Natural killer cell (primary cell): ENCODE results near the gene MRPS27. TPM values are rescaled to one million over a fixed set of nuclear protein-coding genes. Genes with fewer than 3 reads are reported as not detected.

ENCODE experiments used
- ATAC-seq, 3 donors: fragments of 150-1000 bp in 2 of 3; fragments of 200-7000 bp in 1 of 3; cut with Tn5 transposase; 1 replicate in 1 of 3; 2 replicates in 2 of 3; pipeline ENCODE4 v1.10.0; 2021; ENCODE audit warnings: mild to moderate bottlenecking in 2 of 3, moderate library complexity in 2 of 3
- DNase-seq, 2 donors: peaks; one replicate each; pipeline versions ENCODE4 v3.0.0 to v3.0.0-alpha.2; 2013 to 2021; ENCODE audit warnings: mixed read lengths in 1 of 2
- H3K27ac ChIP-seq: one replicate; pipeline ENCODE4 v1.5.1; 2013; ENCODE audit warnings: mild to moderate bottlenecking, low read length
- H3K27me3 ChIP-seq: one replicate; pipeline ENCODE4 v1.6.1; 2013; ENCODE audit warnings: low read length; ENCODE audit not compliant: control insufficient read depth, insufficient read depth
- H3K36me3 ChIP-seq: one replicate; pipeline ENCODE4 v1.6.1; 2013; ENCODE audit warnings: low read length; ENCODE audit not compliant: control insufficient read depth, insufficient read depth
- H3K4me1 ChIP-seq: one replicate; pipeline ENCODE4 v1.6.1; 2013; ENCODE audit warnings: low read length; ENCODE audit not compliant: control insufficient read depth, insufficient read depth
- H3K4me3 ChIP-seq: one replicate; pipeline ENCODE4 v1.5.1; 2013; ENCODE audit warnings: low read length
- H3K9me3 ChIP-seq: one replicate; pipeline ENCODE4 v1.6.1; 2013; ENCODE audit warnings: low read length; ENCODE audit not compliant: control insufficient read depth, insufficient read depth
- H3K27ac Mint-ChIP-seq, 2 donors: one replicate each; pipeline ENCODE4 v1.8.0; 2022; ENCODE audit warnings: mild to moderate bottlenecking in 2 of 2, mixed read lengths in 2 of 2, moderate library complexity in 1 of 2
- H3K27me3 Mint-ChIP-seq, 2 donors: one replicate each; pipeline ENCODE4 v1.8.0; 2022; ENCODE audit warnings: low read depth in 2 of 2, mixed read lengths in 2 of 2
- H3K36me3 Mint-ChIP-seq: one replicate; pipeline ENCODE4 v1.8.0; 2022; ENCODE audit warnings: mixed read lengths
- H3K4me1 Mint-ChIP-seq, 2 donors: one replicate each; pipeline ENCODE4 v1.8.0; 2022; ENCODE audit warnings: mixed read lengths in 2 of 2
- H3K4me3 Mint-ChIP-seq: one replicate; pipeline ENCODE4 v1.8.0; 2022; ENCODE audit warnings: mild to moderate bottlenecking, moderate library complexity, mixed read lengths
- H3K9me3 Mint-ChIP-seq, 2 donors: one replicate each; pipeline ENCODE4 v1.8.0; 2022; ENCODE audit warnings: mixed read lengths in 2 of 2
- CTCF ChIP-seq: fragments of 200-600 bp; IDR thresholded peaks from one replicate; pipeline ENCODE4 v1.8.0; 2022; ENCODE audit warnings: antibody characterized with exemption
- WGBS: methylation state at CpG from one replicate; pipeline ENCODE4 v1.1.7; 2013; ENCODE audit warnings: missing lambda C conversion rate; ENCODE audit not compliant: insufficient coverage; 5-methylcytosine and 5-hydroxymethylcytosine counted together
- intact Hi-C: fragments of 100-400 bp; cut with micrococcal nuclease; formaldehyde crosslinking; loops from one replicate; pipeline ENCODE4 v1.14.2; 2022
- total RNA-seq, 4 donors: library from RNA; stranded (reverse); fragments of 120-200 nt in 1 of 4; gene quantifications; one replicate each; pipeline versions ENCODE4 v1.2.3 to v1.2.4, GENCODE V29; 2013 to 2022

Gene MRPS27
- total RNA-seq, 3 donors from 2014 or later (not counting 1 experiment from before 2014, with no cell fraction given), result 25.5 to 36.5 (median 36.3) TPM

GRCh38 chr5:72307573-72307967 lies 12.5 kb downstream of the MRPS27 start:
- peaks cover 7% of the 10 kb centered on the region for H3K36me3 ChIP-seq
- H3K27ac Mint-ChIP-seq, result peak overlapping the region; percentile 93 to 96
- WGBS, result 5% methylated on average over 5 of the region's 8 CpGs
- peaks cover 33 to 34% of the 10 kb centered on the region in 2 donors for H3K4me1 Mint-ChIP-seq
- H3K27ac ChIP-seq, result peak overlapping the region; percentile 99
- H3K9me3 Mint-ChIP-seq, result no peaks in the 10 kb centered on the region
- peaks cover 14% of the 10 kb centered on the region for H3K36me3 Mint-ChIP-seq
- H3K27me3 ChIP-seq, result no peaks in the 10 kb centered on the region
- intact Hi-C loops, result loop anchor here (5.0 kb wide), 2 partner anchors 525 to 720 kb away; partner anchors contain the start of gene MCCC2
- H3K4me1 ChIP-seq, result peaks cover 7% of the 10 kb centered on the region
- no peak for ATAC-seq
- no peak for TF ChIP-seq CTCF
- H3K4me3 Mint-ChIP-seq, result peak overlapping the region; percentile 96
- no peak for DNase-seq
- H3K4me3 ChIP-seq, result peak overlapping the region; percentile 99
- no peaks in the 10 kb centered on the region for H3K27me3 Mint-ChIP-seq
- H3K9me3 ChIP-seq, result no peaks in the 10 kb centered on the region

GRCh38 chr5:72305194-72306142 lies 14.6 kb downstream of the MRPS27 start:
- H3K4me3 ChIP-seq, result no peak overlapping the region
- Mint-ChIP-seq H3K27ac (peak overlapping the region; percentile 75 to 85), H3K4me1 (peaks cover 37 to 38% of the 10 kb centered on the region in 2 donors), H3K4me3 (peak overlapping the region; percentile 49), H3K36me3 (peaks cover 5% of the 10 kb centered on the region), H3K9me3 (no peaks in the 10 kb centered on the region), H3K27me3 (no peaks in the 10 kb centered on the region)
- no peak for TF ChIP-seq CTCF
- intact Hi-C loops, result loop anchor here (5.0 kb wide), 2 partner anchors 523 to 718 kb away; partner anchors contain the start of gene MCCC2
- 100% methylated on average over 2 of the region's 2 CpGs for WGBS
- H3K27me3 ChIP-seq, result no peaks in the 10 kb centered on the region
- peaks cover 7% of the 10 kb centered on the region for H3K4me1 ChIP-seq
- ATAC-seq, result no peak
- no peak for DNase-seq
- no peaks in the 10 kb centered on the region for H3K9me3 ChIP-seq
- no peaks in the 10 kb centered on the region for H3K36me3 ChIP-seq
- no peak overlapping the region for H3K27ac ChIP-seq

- no peak overlapping the region for H3K27ac ChIP-seq
- Mint-ChIP-seq H3K36me3 (no peaks in the 10 kb centered on the region), H3K4me1 (peaks cover 46 to 51% of the 10 kb centered on the region in 2 donors)
These were observed 17.9 kb downstream of the MRPS27 start for GRCh38 chr5:72302171-72302570.

More at GRCh38 chr5:72302171-72302570, 17.9 kb downstream of the MRPS27 start:
- ATAC-seq (no peak), DNase-seq (no peak)
- peaks cover 2% of the 10 kb centered on the region for H3K4me1 ChIP-seq
- no peak overlapping the region for H3K27ac Mint-ChIP-seq
- H3K9me3 Mint-ChIP-seq, result no peaks in the 10 kb centered on the region
- WGBS, result 92% methylated on average over 3 of the region's 3 CpGs
- H3K9me3 ChIP-seq, result no peaks in the 10 kb centered on the region
- H3K4me3 ChIP-seq, result no peak overlapping the region
- intact Hi-C loops, result no loop called here
- H3K27me3 Mint-ChIP-seq, result no peaks in the 10 kb centered on the region
- no peaks in the 10 kb centered on the region for H3K36me3 ChIP-seq
- H3K27me3 ChIP-seq, result no peaks in the 10 kb centered on the region
- TF ChIP-seq CTCF, result no peak
- H3K4me3 Mint-ChIP-seq, result no peak overlapping the region
